SK-N-SH treated with all-trans-retinoic acid at 6 μM for 48 hours (cell line): ENCODE measurements around the gene SURF1.

Source experiments
- ARNTL ChIP-seq: fragments of 450-650 bp; formaldehyde crosslinking; IDR thresholded peaks from 2 replicates; pipeline ENCODE4 v1.5.0; 2020; ENCODE audit warnings: low read depth, mild to moderate bottlenecking, moderate library complexity, borderline replicate concordance
- BACH2 ChIP-seq: fragments of 250-450 bp; sonication (Bioruptor Pico); IDR thresholded peaks from 2 replicates; pipeline ENCODE4 v1.9.0; 2021; ENCODE audit warnings: mild to moderate bottlenecking, borderline replicate concordance
- CREB5 ChIP-seq: fragments of 250-450 bp; sonication (Bioruptor Pico); IDR thresholded peaks from 2 replicates; pipeline ENCODE4 v1.5.1; 2020; ENCODE audit warnings: low read depth, mild to moderate bottlenecking, moderate library complexity
- PATZ1 ChIP-seq: fragments of 250-450 bp; sonication (Bioruptor Pico); IDR thresholded peaks from 2 replicates; pipeline ENCODE4 v1.8.0; 2020; ENCODE audit warnings: mild to moderate bottlenecking, moderate library complexity, borderline replicate concordance
- SNAI2 ChIP-seq: fragments of 250-450 bp; sonication (Bioruptor Pico); IDR thresholded peaks from 2 replicates; pipeline ENCODE4 v1.5.0; 2020; ENCODE audit warnings: mild to moderate bottlenecking, moderate library complexity
- ZC3H10 ChIP-seq: fragments of 250-450 bp; sonication (Bioruptor Pico); IDR thresholded peaks from 2 replicates; pipeline ENCODE4 v1.5.1; 2021; ENCODE audit warnings: mild to moderate bottlenecking, moderate library complexity
- ZFP3 ChIP-seq: fragments of 250-450 bp; sonication (Bioruptor Pico); IDR thresholded peaks from 2 replicates; pipeline ENCODE4 v1.5.0; 2020; ENCODE audit warnings: mild to moderate bottlenecking, moderate library complexity

- TF ChIP-seq BACH2 (CRISPR knock-in tag) (no peak), ZC3H10 (CRISPR knock-in tag) (no peak), ARNTL (CRISPR knock-in tag) (no peak), PATZ1 (CRISPR knock-in tag) (no peak), ZFP3 (0 out of 2 replicates have a peak, but pooled peaks have one; percentile 29), SNAI2 (CRISPR knock-in tag) (no peak), CREB5 (CRISPR knock-in tag) (no peak)
These were observed 4.2 kb downstream of the SURF1 start for GRCh38 chr9:133351908-133352634.
